ENCODE data around the gene SLC16A2.

GRCh38 chrX:74419864-74420195, 1.5 kb upstream of the SLC16A2 start:
- TF ChIP-seq, protein P1, sequence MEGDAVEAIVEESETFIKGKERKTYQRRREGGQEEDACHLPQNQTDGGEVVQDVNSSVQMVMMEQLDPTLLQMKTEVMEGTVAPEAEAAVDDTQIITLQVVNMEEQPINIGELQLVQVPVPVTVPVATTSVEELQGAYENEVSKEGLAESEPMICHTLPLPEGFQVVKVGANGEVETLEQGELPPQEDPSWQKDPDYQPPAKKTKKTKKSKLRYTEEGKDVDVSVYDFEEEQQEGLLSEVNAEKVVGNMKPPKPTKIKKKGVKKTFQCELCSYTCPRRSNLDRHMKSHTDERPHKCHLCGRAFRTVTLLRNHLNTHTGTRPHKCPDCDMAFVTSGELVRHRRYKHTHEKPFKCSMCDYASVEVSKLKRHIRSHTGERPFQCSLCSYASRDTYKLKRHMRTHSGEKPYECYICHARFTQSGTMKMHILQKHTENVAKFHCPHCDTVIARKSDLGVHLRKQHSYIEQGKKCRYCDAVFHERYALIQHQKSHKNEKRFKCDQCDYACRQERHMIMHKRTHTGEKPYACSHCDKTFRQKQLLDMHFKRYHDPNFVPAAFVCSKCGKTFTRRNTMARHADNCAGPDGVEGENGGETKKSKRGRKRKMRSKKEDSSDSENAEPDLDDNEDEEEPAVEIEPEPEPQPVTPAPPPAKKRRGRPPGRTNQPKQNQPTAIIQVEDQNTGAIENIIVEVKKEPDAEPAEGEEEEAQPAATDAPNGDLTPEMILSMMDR (IDR thresholded peaks at IDR 0.05 in 4 of 5, conservative IDR thresholded peaks at IDR 0.05 in 1 of 5) = no peak
- TF ChIP-seq POLR2A (IDR thresholded peaks at IDR 0.05) = no peak

Measured in gastrocnemius medialis (tissue), 4 donors.